ENCODE results near the gene LHB.
A peak's percentile ranks its signal among the peaks of the same experiment; 100 is the strongest.

The LHB gene

GRCh38 chr19:49004133-49004532 lies 12.8 kb downstream of the LHB start:
- Histone ChIP-seq H3K27me3 (ENCODE audit: insufficient read depth, low read length, poor library complexity, severe bottlenecking) (no peaks in the 10 kb centered on the region), H3K9me3 (ENCODE audit: insufficient read depth, low read depth, low read length) (no peaks in the 10 kb centered on the region), H4K20me1 (ENCODE audit: insufficient read depth, low read length, poor library complexity, severe bottlenecking) (peaks cover 5% of the 10 kb centered on the region), H2AFZ (ENCODE audit: low read length) (no peak overlapping the region), H3K4me1 (ENCODE audit: insufficient read depth, low read length, poor library complexity, severe bottlenecking) (no peaks in the 10 kb centered on the region), H3K79me2 (ENCODE audit: insufficient read depth, low read length) (peaks cover 6% of the 10 kb centered on the region; the same call in 1 of the 2 replicates), H3K9ac (ENCODE audit: low read depth, low read length, poor library complexity, severe bottlenecking) (no peak overlapping the region), H3F3A (ENCODE audit: low read depth) (no peaks in the 10 kb centered on the region), H3K9me2 (replicated peaks; ENCODE audit: low read depth, low read length) (no peaks in the 10 kb centered on the region), H3K4me3 (ENCODE audit: low read length, poor library complexity, severe bottlenecking) (no peak overlapping the region), H3K4me2 (ENCODE audit: low read depth, low read length, poor library complexity, severe bottlenecking) (no peak overlapping the region), H3K36me3 (ENCODE audit: insufficient read depth, low read length) (peaks cover 41% of the 10 kb centered on the region; the same call in 1 of the 2 replicates)
- TF ChIP-seq EZH2phosphoT487 (IDR thresholded peaks at IDR 0.05; ENCODE audit: borderline replicate concordance): no peak
- TF ChIP-seq, protein P1, sequence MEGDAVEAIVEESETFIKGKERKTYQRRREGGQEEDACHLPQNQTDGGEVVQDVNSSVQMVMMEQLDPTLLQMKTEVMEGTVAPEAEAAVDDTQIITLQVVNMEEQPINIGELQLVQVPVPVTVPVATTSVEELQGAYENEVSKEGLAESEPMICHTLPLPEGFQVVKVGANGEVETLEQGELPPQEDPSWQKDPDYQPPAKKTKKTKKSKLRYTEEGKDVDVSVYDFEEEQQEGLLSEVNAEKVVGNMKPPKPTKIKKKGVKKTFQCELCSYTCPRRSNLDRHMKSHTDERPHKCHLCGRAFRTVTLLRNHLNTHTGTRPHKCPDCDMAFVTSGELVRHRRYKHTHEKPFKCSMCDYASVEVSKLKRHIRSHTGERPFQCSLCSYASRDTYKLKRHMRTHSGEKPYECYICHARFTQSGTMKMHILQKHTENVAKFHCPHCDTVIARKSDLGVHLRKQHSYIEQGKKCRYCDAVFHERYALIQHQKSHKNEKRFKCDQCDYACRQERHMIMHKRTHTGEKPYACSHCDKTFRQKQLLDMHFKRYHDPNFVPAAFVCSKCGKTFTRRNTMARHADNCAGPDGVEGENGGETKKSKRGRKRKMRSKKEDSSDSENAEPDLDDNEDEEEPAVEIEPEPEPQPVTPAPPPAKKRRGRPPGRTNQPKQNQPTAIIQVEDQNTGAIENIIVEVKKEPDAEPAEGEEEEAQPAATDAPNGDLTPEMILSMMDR (conservative IDR thresholded peaks at IDR 0.05; ENCODE audit: low read length): no peak

DNA sequence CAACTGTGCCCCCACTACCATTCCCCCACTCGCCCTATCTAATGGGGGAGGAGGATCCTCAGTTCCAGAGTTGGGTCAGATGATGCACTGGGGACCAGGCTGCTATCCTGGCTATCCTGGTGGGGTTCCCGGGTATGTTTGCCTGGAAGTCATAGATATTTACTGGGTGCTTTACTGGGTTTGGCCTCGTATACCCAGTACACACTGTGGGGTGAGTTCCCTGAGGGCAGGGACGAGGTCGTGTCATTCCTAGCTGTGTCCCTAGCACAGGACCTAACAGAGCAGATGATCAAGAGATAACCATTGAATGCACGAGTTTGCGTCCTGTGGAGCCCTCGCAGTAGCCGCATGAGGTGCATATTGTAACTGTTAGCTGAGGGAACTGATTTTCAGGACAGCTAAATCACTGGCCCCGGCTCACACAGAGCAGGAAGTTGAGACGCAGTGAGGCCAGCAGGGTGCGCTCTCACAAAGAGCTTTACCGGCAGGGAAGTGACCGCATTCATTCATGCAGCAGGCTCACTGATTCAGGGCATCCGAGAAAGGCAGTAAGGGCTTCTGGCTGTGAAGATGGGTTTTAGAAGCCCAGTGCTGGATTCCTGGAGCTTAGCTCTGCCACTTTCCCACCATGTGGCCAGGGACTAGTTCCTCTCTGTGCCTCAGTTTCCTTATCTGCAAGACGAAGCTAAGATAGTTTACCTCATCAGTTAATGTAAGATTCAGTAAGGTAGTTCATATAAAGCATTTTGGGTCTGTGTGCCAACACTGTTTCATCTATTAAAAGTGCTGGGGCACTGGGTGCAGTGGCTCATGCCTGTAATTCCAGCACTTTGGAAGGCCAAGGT lies 17.2 kb downstream of the LHB start:
- H3K27me3 ChIP-seq (ENCODE audit: insufficient read depth, low read length, poor library complexity, severe bottlenecking): no peaks in the 10 kb centered on the region

GRCh38 chr19:48997972-48998371 lies 18.9 kb downstream of the LHB start:
- H3K4me3 ChIP-seq (ENCODE audit: low read length, poor library complexity, severe bottlenecking): no peak overlapping the region

More for the DNA sequence above, 17.2 kb downstream of the LHB start:
- peaks cover 22% of the 10 kb centered on the region for H4K20me1 ChIP-seq (ENCODE audit: insufficient read depth, low read length, poor library complexity, severe bottlenecking)
- no peak overlapping the region for H3K4me3 ChIP-seq (ENCODE audit: low read length, poor library complexity, severe bottlenecking)
- H3F3A ChIP-seq (ENCODE audit: low read depth): no peaks in the 10 kb centered on the region
- H3K79me2 ChIP-seq (ENCODE audit: insufficient read depth, low read length): peaks cover 45% of the 10 kb centered on the region
- H3K9me2 ChIP-seq (replicated peaks; ENCODE audit: low read depth, low read length): no peaks in the 10 kb centered on the region
- H3K36me3 ChIP-seq (ENCODE audit: insufficient read depth, low read length): peaks cover 15% of the 10 kb centered on the region; the same call in 1 of the 2 replicates
- peaks cover 7% of the 10 kb centered on the region for H3K4me1 ChIP-seq (ENCODE audit: insufficient read depth, low read length, poor library complexity, severe bottlenecking)
- no peak overlapping the region for H3K9ac ChIP-seq (ENCODE audit: low read depth, low read length, poor library complexity, severe bottlenecking)
- no peak overlapping the region for H2AFZ ChIP-seq (ENCODE audit: low read length)
- no peak for TF ChIP-seq EZH2phosphoT487 (IDR thresholded peaks at IDR 0.05; ENCODE audit: borderline replicate concordance)
- TF ChIP-seq, protein P1 (conservative IDR thresholded peaks at IDR 0.05; ENCODE audit: low read length): peak; percentile 76
- no peak overlapping the region for H3K4me2 ChIP-seq (ENCODE audit: low read depth, low read length, poor library complexity, severe bottlenecking)
- no peaks in the 10 kb centered on the region for H3K9me3 ChIP-seq (ENCODE audit: insufficient read depth, low read depth, low read length)

More at GRCh38 chr19:48997972-48998371, 18.9 kb downstream of the LHB start:
- peaks cover 7% of the 10 kb centered on the region for H3K4me1 ChIP-seq (ENCODE audit: insufficient read depth, low read length, poor library complexity, severe bottlenecking)
- H3K27me3 ChIP-seq (ENCODE audit: insufficient read depth, low read length, poor library complexity, severe bottlenecking): no peaks in the 10 kb centered on the region
- peaks cover 56% of the 10 kb centered on the region for H3K79me2 ChIP-seq (ENCODE audit: insufficient read depth, low read length)
- no peak overlapping the region for H3K4me2 ChIP-seq (ENCODE audit: low read depth, low read length, poor library complexity, severe bottlenecking)
- H3F3A ChIP-seq (ENCODE audit: low read depth): no peaks in the 10 kb centered on the region
- H2AFZ ChIP-seq (ENCODE audit: low read length): no peak overlapping the region
- H3K9me3 ChIP-seq (ENCODE audit: insufficient read depth, low read depth, low read length): no peaks in the 10 kb centered on the region
- H3K9me2 ChIP-seq (replicated peaks; ENCODE audit: low read depth, low read length): no peaks in the 10 kb centered on the region
- TF ChIP-seq, protein P1 (conservative IDR thresholded peaks at IDR 0.05; ENCODE audit: low read length): peak; percentile 79
- no peak for TF ChIP-seq EZH2phosphoT487 (IDR thresholded peaks at IDR 0.05; ENCODE audit: borderline replicate concordance)
- peaks cover 27% of the 10 kb centered on the region for H4K20me1 ChIP-seq (ENCODE audit: insufficient read depth, low read length, poor library complexity, severe bottlenecking)
- no peak overlapping the region for H3K9ac ChIP-seq (ENCODE audit: low read depth, low read length, poor library complexity, severe bottlenecking)
- H3K36me3 ChIP-seq (ENCODE audit: insufficient read depth, low read length): peaks cover 2% of the 10 kb centered on the region; the same call in 1 of the 2 replicates
